Neural progenitor cell (in vitro differentiated cells): ENCODE measurements around the gene PRKCH. TPM values are rescaled to one million over a fixed set of nuclear protein-coding genes. Genes with fewer than 3 reads are reported as not detected.

ENCODE experiments used
- DNase-seq: peaks from one replicate; pipeline ENCODE4 v3.0.0-alpha.2; 2016; ENCODE audit warnings: low spot score
- H2AFZ ChIP-seq: fragments of 200-600 bp; sonication (generic); replicated peaks from 2 replicates; pipeline ENCODE4 v1.6.1; 2016; ENCODE audit warnings: antibody characterized with exemption
- H3F3A ChIP-seq: fragments of 200-600 bp; sonication (generic); 2 replicates; pipeline ENCODE4 v1.6.1; 2016; ENCODE audit warnings: antibody characterized with exemption, low read depth
- H3K27ac ChIP-seq: fragments of 200-600 bp; sonication (generic); 2 replicates; pipeline ENCODE4 v1.5.1; 2016; ENCODE audit warnings: mild to moderate bottlenecking
- H3K27me3 ChIP-seq: fragments of 200-600 bp; sonication (generic); 2 replicates; pipeline ENCODE4 v1.6.1; 2016; ENCODE audit warnings: mild to moderate bottlenecking, moderate library complexity
- H3K36me3 ChIP-seq: fragments of 200-600 bp; sonication (generic); 2 replicates; pipeline ENCODE4 v1.5.1; 2016
- H3K4me1 ChIP-seq: fragments of 200-600 bp; sonication (generic); 2 replicates; pipeline ENCODE4 v1.6.1; 2016; ENCODE audit warnings: mixed run types
- H3K4me2 ChIP-seq: fragments of 200-600 bp; sonication (generic); 2 replicates; pipeline ENCODE4 v1.6.1; 2016
- H3K4me3 ChIP-seq: fragments of 200-600 bp; sonication (generic); 2 replicates; pipeline ENCODE4 v1.5.1; 2016
- H3K79me2 ChIP-seq: fragments of 200-600 bp; sonication (generic); 2 replicates; pipeline ENCODE4 v1.6.1; 2016; ENCODE audit warnings: low read depth
- H3K9ac ChIP-seq: fragments of 200-600 bp; sonication (generic); 2 replicates; pipeline ENCODE4 v1.6.1; 2016
- H3K9me3 ChIP-seq: fragments of 200-600 bp; sonication (generic); 2 replicates; pipeline ENCODE4 v1.5.1; 2016; ENCODE audit warnings: low read depth
- H4K20me1 ChIP-seq: fragments of 200-600 bp; sonication (generic); 2 replicates; pipeline ENCODE4 v1.6.1; 2016; ENCODE audit warnings: low read depth
- H3K27ac Mint-ChIP-seq: 3 replicates; pipeline ENCODE4 v1.8.0; 2021; ENCODE audit warnings: mixed read lengths
- H3K27me3 Mint-ChIP-seq: 2 replicates; pipeline ENCODE4 v1.8.0; 2022; ENCODE audit warnings: low read depth, mild to moderate bottlenecking, inconsistent platforms, moderate library complexity, mixed read lengths; ENCODE audit not compliant: insufficient read depth
- H3K36me3 Mint-ChIP-seq: 3 replicates; pipeline ENCODE4 v1.8.0; 2021; ENCODE audit warnings: mixed read lengths
- H3K4me1 Mint-ChIP-seq: 3 replicates; pipeline ENCODE4 v1.8.0; 2021; ENCODE audit warnings: mixed read lengths
- H3K4me3 Mint-ChIP-seq: 3 replicates; pipeline ENCODE4 v1.8.0; 2021; ENCODE audit warnings: mild to moderate bottlenecking, moderate library complexity, mixed read lengths
- H3K9me3 Mint-ChIP-seq: 3 replicates; pipeline ENCODE4 v1.8.0; 2020; ENCODE audit warnings: mixed read lengths
- CTCF ChIP-seq: fragments of 200-600 bp; sonication (generic); IDR thresholded peaks from 2 replicates; pipeline ENCODE4 v1.5.1; 2017; ENCODE audit warnings: antibody characterized with exemption, mild to moderate bottlenecking
- EZH2 ChIP-seq: fragments of 200-600 bp; sonication (generic); IDR thresholded peaks from 2 replicates; pipeline ENCODE4 v1.6.1; 2017; ENCODE audit warnings: antibody characterized with exemption, mild to moderate bottlenecking, moderate library complexity
- EZH2phosphoT487 ChIP-seq: fragments of 200-600 bp; sonication (generic); IDR thresholded peaks from 2 replicates; pipeline ENCODE4 v1.6.1; 2017; ENCODE audit warnings: antibody characterized with exemption
- total RNA-seq: library from RNA; depleted of rRNA; stranded (reverse); fragments of >200 nt; gene quantifications from 2 replicates; pipeline ENCODE4 v1.2.3, GENCODE V29; 2015; ENCODE audit warnings: low replicate concordance

The PRKCH gene
- total RNA-seq, 1 donor from 2014 or later: 1.3 TPM

- Histone ChIP-seq H4K20me1 (no peaks in the 10 kb centered on the region), H3K27ac (no peak overlapping the region), H3K4me1 (peaks cover 21% of the 10 kb centered on the region), H3K4me2 (no peak overlapping the region), H3K9me3 (no peaks in the 10 kb centered on the region), H3K4me3 (no peak overlapping the region), H2AFZ (no peak overlapping the region), H3K9ac (no peak overlapping the region), H3F3A (peaks cover 14% of the 10 kb centered on the region), H3K36me3 (no peaks in the 10 kb centered on the region), H3K27me3 (no peaks in the 10 kb centered on the region), H3K79me2 (no peaks in the 10 kb centered on the region)
- Mint-ChIP-seq H3K4me1 (peaks cover 38% of the 10 kb centered on the region), H3K9me3 (no peaks in the 10 kb centered on the region), H3K36me3 (no peaks in the 10 kb centered on the region), H3K27ac (no peak overlapping the region), H3K4me3 (no peak overlapping the region), H3K27me3 (peaks cover 5% of the 10 kb centered on the region)
- no peak for TF ChIP-seq EZH2
- TF ChIP-seq EZH2phosphoT487: no peak
- no peak for TF ChIP-seq CTCF
- DNase-seq: no peak
Measured at GRCh38 chr14:61549425-61549824, 228.0 kb downstream of the PRKCH start.

- TF ChIP-seq EZH2phosphoT487: no peak
- no peak for TF ChIP-seq CTCF
- no peak for TF ChIP-seq EZH2
- no peak for DNase-seq
- no peak overlapping the region for H3K27ac Mint-ChIP-seq
- H3K27me3 Mint-ChIP-seq: peaks cover 3% of the 10 kb centered on the region
- H3K27ac ChIP-seq: no peak overlapping the region
- no peak overlapping the region for H2AFZ ChIP-seq
- H3K27me3 ChIP-seq: no peaks in the 10 kb centered on the region
- no peaks in the 10 kb centered on the region for H3K9me3 ChIP-seq
- no peaks in the 10 kb centered on the region for H3K36me3 ChIP-seq
- peaks cover 24% of the 10 kb centered on the region for H3K4me1 Mint-ChIP-seq
- no peak overlapping the region for H3K4me3 Mint-ChIP-seq
- H3K36me3 Mint-ChIP-seq: no peaks in the 10 kb centered on the region
- H3K4me2 ChIP-seq: no peak overlapping the region
- H3K9ac ChIP-seq: no peak overlapping the region
- H4K20me1 ChIP-seq: no peaks in the 10 kb centered on the region
- no peak overlapping the region for H3K4me3 ChIP-seq
- H3K4me1 ChIP-seq: peaks cover 20% of the 10 kb centered on the region
- H3K9me3 Mint-ChIP-seq: no peaks in the 10 kb centered on the region
- H3F3A ChIP-seq: peaks cover 15% of the 10 kb centered on the region
- no peaks in the 10 kb centered on the region for H3K79me2 ChIP-seq
Measured at GRCh38 chr14:61551384-61551783, 230.0 kb downstream of the PRKCH start.

GRCh38 chr14:61552241-61552640 lies 230.9 kb downstream of the PRKCH start:
- Histone ChIP-seq H3K9me3 (no peaks in the 10 kb centered on the region), H3K4me1 (peaks cover 20% of the 10 kb centered on the region), H3K36me3 (no peaks in the 10 kb centered on the region), H3K27me3 (no peaks in the 10 kb centered on the region), H3K4me2 (no peak overlapping the region), H3K4me3 (no peak overlapping the region), H2AFZ (no peak overlapping the region), H3F3A (peaks cover 15% of the 10 kb centered on the region), H4K20me1 (no peaks in the 10 kb centered on the region), H3K9ac (no peak overlapping the region), H3K79me2 (no peaks in the 10 kb centered on the region), H3K27ac (no peak overlapping the region)
- TF ChIP-seq EZH2 (no peak), CTCF (no peak), EZH2phosphoT487 (no peak)
- no peak for DNase-seq
- no peak overlapping the region for H3K27ac Mint-ChIP-seq
- H3K9me3 Mint-ChIP-seq: peaks cover under 1% of the 10 kb centered on the region
- peaks cover 3% of the 10 kb centered on the region for H3K27me3 Mint-ChIP-seq
- H3K36me3 Mint-ChIP-seq: no peaks in the 10 kb centered on the region
- peaks cover 16% of the 10 kb centered on the region for H3K4me1 Mint-ChIP-seq
- no peak overlapping the region for H3K4me3 Mint-ChIP-seq
